Measurements from ENCODE around the gene PPP1R2. TPM values are rescaled to one million over a fixed set of nuclear protein-coding genes. Genes with fewer than 3 reads are reported as not detected.

PPP1R2 gene
- total and polyA plus RNA-seq, 2 donors (not counting 3 experiments of a cell fraction or from before 2014, with no cell fraction given): 19.9 to 37.3 TPM

DNA sequence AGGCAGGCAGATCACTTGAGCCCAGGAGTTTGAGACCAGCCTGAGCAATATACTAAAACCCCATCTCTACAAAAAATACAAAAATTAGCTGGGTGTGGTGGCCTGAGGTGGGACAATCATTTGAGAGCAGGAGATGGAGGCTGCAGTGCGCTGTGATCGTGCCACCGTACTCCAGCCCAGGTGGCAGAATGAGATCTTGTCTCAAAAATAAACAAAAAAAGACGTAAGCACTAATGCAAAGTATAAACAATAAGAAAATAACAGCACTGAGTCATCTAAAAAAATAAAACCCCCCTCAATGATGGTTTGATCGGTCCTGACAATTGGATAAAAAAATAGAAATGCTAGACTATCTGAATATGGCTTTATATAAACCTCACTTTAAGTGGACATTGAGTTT lies 3.6 kb downstream of the PPP1R2 start:
- CTCF ChIA-PET: interaction anchor here (1.7 kb wide), 1 partner anchor 268 kb away, joined by 5 read pairs; the partner anchor contains the start of gene XXYLT1
- POLR2A ChIA-PET: interaction anchor here (0.5 kb wide), 1 partner anchor 197 kb away, joined by 3 read pairs; no protein-coding TSS in a partner anchor
- no peaks in the 10 kb centered on the region for H4K20me1 ChIP-seq (replicated peaks; ENCODE audit: control insufficient read depth, extremely low read depth, insufficient read depth, low read length)
- dilution Hi-C loops (cut with MboI; ENCODE audit: extremely low pct_ligation_motif_present, low sequenced_read_pairs): no loop called here
- H3K4me3 ChIP-seq (replicated peaks in 1 of 3; ENCODE audit: insufficient read depth in 1 of 3, low read depth in 1 of 3, low read length in 3 of 3): no peak overlapping the region
- no peaks in the 10 kb centered on the region for H3K27me3 ChIP-seq (ENCODE audit: control insufficient read depth in 2 of 2, insufficient read depth in 2 of 2, low read length in 2 of 2)
- no peak overlapping the region for H3K4me2 ChIP-seq (ENCODE audit: insufficient read depth, low read length)
- H3K9ac ChIP-seq (replicated peaks; ENCODE audit: extremely low read depth, insufficient read depth, low read length): no peak overlapping the region
- no peaks in the 10 kb centered on the region for H3K9me1 ChIP-seq (replicated peaks; ENCODE audit: control insufficient read depth, extremely low read depth, insufficient read depth, low read length)
- no peak for TF ChIP-seq FOS (IDR thresholded peaks at IDR 0.05; ENCODE audit: borderline replicate concordance, insufficient read depth, low read length)
- TF ChIP-seq EZH2 (IDR thresholded peaks at IDR 0.05; ENCODE audit: borderline replicate concordance, low read depth, low read length, severe bottlenecking): no peak
- no peak for TF ChIP-seq JUN (IDR thresholded peaks at IDR 0.05; ENCODE audit: borderline replicate concordance, insufficient read depth, insufficient read length, low read depth)
- TF ChIP-seq, protein P1, sequence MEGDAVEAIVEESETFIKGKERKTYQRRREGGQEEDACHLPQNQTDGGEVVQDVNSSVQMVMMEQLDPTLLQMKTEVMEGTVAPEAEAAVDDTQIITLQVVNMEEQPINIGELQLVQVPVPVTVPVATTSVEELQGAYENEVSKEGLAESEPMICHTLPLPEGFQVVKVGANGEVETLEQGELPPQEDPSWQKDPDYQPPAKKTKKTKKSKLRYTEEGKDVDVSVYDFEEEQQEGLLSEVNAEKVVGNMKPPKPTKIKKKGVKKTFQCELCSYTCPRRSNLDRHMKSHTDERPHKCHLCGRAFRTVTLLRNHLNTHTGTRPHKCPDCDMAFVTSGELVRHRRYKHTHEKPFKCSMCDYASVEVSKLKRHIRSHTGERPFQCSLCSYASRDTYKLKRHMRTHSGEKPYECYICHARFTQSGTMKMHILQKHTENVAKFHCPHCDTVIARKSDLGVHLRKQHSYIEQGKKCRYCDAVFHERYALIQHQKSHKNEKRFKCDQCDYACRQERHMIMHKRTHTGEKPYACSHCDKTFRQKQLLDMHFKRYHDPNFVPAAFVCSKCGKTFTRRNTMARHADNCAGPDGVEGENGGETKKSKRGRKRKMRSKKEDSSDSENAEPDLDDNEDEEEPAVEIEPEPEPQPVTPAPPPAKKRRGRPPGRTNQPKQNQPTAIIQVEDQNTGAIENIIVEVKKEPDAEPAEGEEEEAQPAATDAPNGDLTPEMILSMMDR (IDR thresholded peaks at IDR 0.05; ENCODE audit: extremely low read depth in 1 of 2, insufficient read depth in 1 of 2, low read depth in 1 of 2, low read length in 2 of 2): no peak
- TF ChIP-seq, protein P2, sequence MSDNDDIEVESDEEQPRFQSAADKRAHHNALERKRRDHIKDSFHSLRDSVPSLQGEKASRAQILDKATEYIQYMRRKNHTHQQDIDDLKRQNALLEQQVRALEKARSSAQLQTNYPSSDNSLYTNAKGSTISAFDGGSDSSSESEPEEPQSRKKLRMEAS (IDR thresholded peaks at IDR 0.05; ENCODE audit: insufficient read depth, insufficient read length): no peak
- peaks cover 16% of the 10 kb centered on the region for H3K4me1 ChIP-seq (ENCODE audit: control insufficient read depth, extremely low read depth, insufficient read depth, low read length)
- no peaks in the 10 kb centered on the region for H3K9me3 ChIP-seq (replicated peaks; ENCODE audit: control insufficient read depth, insufficient read depth, low read length)
- H3K27ac ChIP-seq (ENCODE audit: insufficient read depth, low read depth, low read length): no peak overlapping the region
- no peaks in the 10 kb centered on the region for H3K36me3 ChIP-seq (ENCODE audit: control insufficient read depth in 2 of 2, extremely low read depth in 1 of 2, insufficient read depth in 2 of 2, low read length in 2 of 2)
- peaks cover 38% of the 10 kb centered on the region for H3K79me2 ChIP-seq (ENCODE audit: control insufficient read depth, insufficient read depth, low read length)
- intact Hi-C loops (cut with micrococcal nuclease): no loop called here
- BruUV-seq (replicated peaks): no TSS peak
- FAIRE-seq (no peak), DNase-seq (ENCODE audit: low read depth, low spot score) (no peak)
- H2AFZ ChIP-seq (ENCODE audit: low read depth, low read length): no peak overlapping the region
